K562 (cell line): ENCODE data around the gene DHDH. TPM values are rescaled to one million over a fixed set of nuclear protein-coding genes. Genes with fewer than 3 reads are reported as not detected.

ENCODE experiments used
- CTBP1 ChIP-seq: fragments of 450-650 bp; IDR thresholded peaks from 2 replicates; pipeline ENCODE4 v1.6.1; 2016; ENCODE audit warnings: borderline replicate concordance
- DPF2 ChIP-seq: fragments of 450-650 bp; IDR thresholded peaks from 2 replicates; pipeline ENCODE4 v1.6.1; 2016
- ETV1 ChIP-seq: fragments of 450-650 bp; conservative IDR thresholded peaks from 2 replicates; pipeline ENCODE4 v1.6.1; 2016; ENCODE audit warnings: missing genetic modification characterization, control low read depth, low read depth, missing compliant biosample characterization
- RCOR1 ChIP-seq, 2 experiments: IDR thresholded peaks; 2 replicates each; pipeline ENCODE4 v1.6.1; 2012; ENCODE audit warnings: low read depth in 2 of 2, low read length in 2 of 2, borderline replicate concordance in 1 of 2, improper control_type of control experiment in 1 of 2
- ZNF668 ChIP-seq: fragments of 250-450 bp; sonication (Bioruptor Pico); IDR thresholded peaks from 2 replicates; pipeline ENCODE4 v1.8.0; 2022; ENCODE audit warnings: mild to moderate bottlenecking, inconsistent platforms
- ZNF699 ChIP-seq: fragments of 250-450 bp; sonication (Bioruptor Pico); IDR thresholded peaks from 2 replicates; pipeline ENCODE4 v1.8.0; 2021; ENCODE audit warnings: mild to moderate bottlenecking, moderate library complexity; ENCODE audit not compliant: insufficient replicate concordance
- polyA plus RNA-seq, 8 experiments: library from polyadenylated mRNA; depleted of rRNA in 4 of 8; stranded (reverse) in 5 of 8; unstranded in 3 of 8; fragments of >200 nt; fragmentation: Nextera tagmentation in 2 of 8; fragmentation: Illumina TruSeq in 1 of 8; extraction: Ambion mirVana in 2 of 8; extraction: Trizol in 1 of 8; gene quantifications; 2 replicates each; pipeline versions ENCODE4 v1.2.1 to v1.2.3, GENCODE V29; 2011 to 2014; ENCODE audit warnings: inconsistent platforms in 1 of 8, missing spikeins in 1 of 8
- total RNA-seq, 7 experiments: library from RNA; depleted of rRNA in 6 of 7; stranded (reverse); fragments of >200 nt in 6 of 7; fragmentation: Illumina TruSeq in 2 of 7; extraction: Trizol in 2 of 7; gene quantifications; 2 replicates each; pipeline versions ENCODE4 v1.2.1 to v1.2.3, GENCODE V29; 2011 to 2021; ENCODE audit warnings: low replicate concordance in 1 of 7
- TF ChIP-seq, protein P1 (sequence below), 2 experiments: IDR thresholded peaks in 1 of 2; conservative IDR thresholded peaks in 1 of 2; 2 replicates each; pipeline ENCODE4 v1.6.1; 2016; ENCODE audit warnings: low read depth in 2 of 2, mild to moderate bottlenecking in 1 of 2, missing compliant biosample characterization in 1 of 2, missing genetic modification characterization in 1 of 2, moderate library complexity in 1 of 2
- TF ChIP-seq, protein P2 (sequence below), 2 experiments: fragments of 450-650 bp in 1 of 2; IDR thresholded peaks; 2 replicates each; pipeline ENCODE4 v1.6.1; 2011 to 2017; ENCODE audit warnings: low read depth in 2 of 2, antibody characterized with exemption in 1 of 2, borderline replicate concordance in 1 of 2, low read length in 1 of 2, mild to moderate bottlenecking in 1 of 2, mixed read lengths in 1 of 2; ENCODE audit not compliant: control insufficient read depth in 1 of 2
- TF ChIP-seq, protein P3 (sequence below), 2 experiments: IDR thresholded peaks; 2 replicates each; pipeline ENCODE4 v1.6.1; 2011; ENCODE audit warnings: borderline replicate concordance in 1 of 2, control low read depth in 1 of 2, low read depth in 1 of 2, low read length in 1 of 2, mild to moderate bottlenecking in 1 of 2, mixed read lengths in 1 of 2, moderate library complexity in 1 of 2; ENCODE audit not compliant: insufficient read depth in 1 of 2, insufficient read length in 1 of 2, poor library complexity in 1 of 2, severe bottlenecking in 1 of 2; ENCODE audit errors: extremely low read depth in 1 of 2

DHDH gene
- total and polyA plus RNA-seq, 9 of the 15 experiments (the other 6 are each of a cell fraction or from before 2014, with no cell fraction given) = 0.37 to 1.9 (median 0.87) TPM

DNA sequence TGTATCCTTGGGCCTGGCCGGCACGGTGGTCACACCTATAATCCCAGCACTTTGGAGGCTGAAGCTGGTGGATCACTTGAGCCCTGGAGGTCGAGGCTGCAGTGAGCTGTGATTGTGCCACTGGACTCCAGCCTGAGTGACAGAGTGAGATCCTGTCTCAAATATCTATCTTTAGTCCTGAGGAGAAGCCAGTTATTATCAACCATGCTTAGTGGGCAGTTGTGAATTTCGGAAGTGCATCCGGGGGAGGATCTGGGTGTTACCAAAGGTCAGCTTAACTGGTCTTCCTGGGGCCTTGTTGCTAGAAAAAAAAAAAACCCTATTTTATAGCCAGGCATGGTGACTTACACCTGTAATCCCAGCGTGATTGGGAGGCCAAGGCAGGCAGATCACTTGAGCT lies 9.6 kb downstream of the DHDH start (continued):
- TF ChIP-seq, protein P1, sequence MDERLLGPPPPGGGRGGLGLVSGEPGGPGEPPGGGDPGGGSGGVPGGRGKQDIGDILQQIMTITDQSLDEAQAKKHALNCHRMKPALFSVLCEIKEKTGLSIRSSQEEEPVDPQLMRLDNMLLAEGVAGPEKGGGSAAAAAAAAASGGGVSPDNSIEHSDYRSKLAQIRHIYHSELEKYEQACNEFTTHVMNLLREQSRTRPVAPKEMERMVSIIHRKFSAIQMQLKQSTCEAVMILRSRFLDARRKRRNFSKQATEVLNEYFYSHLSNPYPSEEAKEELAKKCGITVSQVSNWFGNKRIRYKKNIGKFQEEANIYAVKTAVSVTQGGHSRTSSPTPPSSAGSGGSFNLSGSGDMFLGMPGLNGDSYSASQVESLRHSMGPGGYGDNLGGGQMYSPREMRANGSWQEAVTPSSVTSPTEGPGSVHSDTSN (CRISPR knock-in tag; IDR thresholded peaks at IDR 0.05; ENCODE audit: low read depth) = no peak
- TF ChIP-seq, protein P1 (tag; conservative IDR thresholded peaks at IDR 0.05; ENCODE audit: low read depth) = 0 out of 2 replicates have a peak, but pooled peaks have one; percentile 15
- 0 out of 4 replicates have a peak, but pooled peaks of 1 of the 2 experiments have one; percentile 11 for TF ChIP-seq RCOR1 (IDR thresholded peaks at IDR 0.05; ENCODE audit: borderline replicate concordance in 1 of 2, low read depth in 2 of 2, low read length in 2 of 2)
- no peak for TF ChIP-seq ZNF668 (CRISPR knock-in tag)
- TF ChIP-seq CTBP1 = 0 out of 2 replicates have a peak, but pooled peaks have one; percentile 24
- TF ChIP-seq DPF2 = peak; percentile 34; the same call in 1 of the 2 replicates
- TF ChIP-seq, protein P2, sequence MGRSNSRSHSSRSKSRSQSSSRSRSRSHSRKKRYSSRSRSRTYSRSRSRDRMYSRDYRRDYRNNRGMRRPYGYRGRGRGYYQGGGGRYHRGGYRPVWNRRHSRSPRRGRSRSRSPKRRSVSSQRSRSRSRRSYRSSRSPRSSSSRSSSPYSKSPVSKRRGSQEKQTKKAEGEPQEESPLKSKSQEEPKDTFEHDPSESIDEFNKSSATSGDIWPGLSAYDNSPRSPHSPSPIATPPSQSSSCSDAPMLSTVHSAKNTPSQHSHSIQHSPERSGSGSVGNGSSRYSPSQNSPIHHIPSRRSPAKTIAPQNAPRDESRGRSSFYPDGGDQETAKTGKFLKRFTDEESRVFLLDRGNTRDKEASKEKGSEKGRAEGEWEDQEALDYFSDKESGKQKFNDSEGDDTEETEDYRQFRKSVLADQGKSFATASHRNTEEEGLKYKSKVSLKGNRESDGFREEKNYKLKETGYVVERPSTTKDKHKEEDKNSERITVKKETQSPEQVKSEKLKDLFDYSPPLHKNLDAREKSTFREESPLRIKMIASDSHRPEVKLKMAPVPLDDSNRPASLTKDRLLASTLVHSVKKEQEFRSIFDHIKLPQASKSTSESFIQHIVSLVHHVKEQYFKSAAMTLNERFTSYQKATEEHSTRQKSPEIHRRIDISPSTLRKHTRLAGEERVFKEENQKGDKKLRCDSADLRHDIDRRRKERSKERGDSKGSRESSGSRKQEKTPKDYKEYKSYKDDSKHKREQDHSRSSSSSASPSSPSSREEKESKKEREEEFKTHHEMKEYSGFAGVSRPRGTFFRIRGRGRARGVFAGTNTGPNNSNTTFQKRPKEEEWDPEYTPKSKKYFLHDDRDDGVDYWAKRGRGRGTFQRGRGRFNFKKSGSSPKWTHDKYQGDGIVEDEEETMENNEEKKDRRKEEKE (IDR thresholded peaks at IDR 0.05; ENCODE audit: borderline replicate concordance in 1 of 2, control insufficient read depth in 1 of 2, low read depth in 2 of 2, low read length in 1 of 2) = no peak
- TF ChIP-seq ZNF699 = no peak
- TF ChIP-seq, protein P3, sequence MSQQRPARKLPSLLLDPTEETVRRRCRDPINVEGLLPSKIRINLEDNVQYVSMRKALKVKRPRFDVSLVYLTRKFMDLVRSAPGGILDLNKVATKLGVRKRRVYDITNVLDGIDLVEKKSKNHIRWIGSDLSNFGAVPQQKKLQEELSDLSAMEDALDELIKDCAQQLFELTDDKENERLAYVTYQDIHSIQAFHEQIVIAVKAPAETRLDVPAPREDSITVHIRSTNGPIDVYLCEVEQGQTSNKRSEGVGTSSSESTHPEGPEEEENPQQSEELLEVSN (IDR thresholded peaks at IDR 0.05; ENCODE audit: borderline replicate concordance in 1 of 2, extremely low read depth in 1 of 2, insufficient read depth in 1 of 2, insufficient read length in 1 of 2, low read depth in 1 of 2, low read length in 1 of 2, poor library complexity in 1 of 2, severe bottlenecking in 1 of 2) = no peak
- peak; percentile 65 for TF ChIP-seq ETV1
